NT2/D1 (cell line): ENCODE data around the gene FAM167B.
"Not testable (repeated sequence)": the region's sequence is repeated elsewhere in the genome, so short reads cannot be mapped to it uniquely, and the experiment has no call there.

Experiments
- DNase-seq: peaks from one replicate; pipeline ENCODE4 v3.0.0-alpha.2; 2011; ENCODE audit warnings: low read depth, low spot score
- H3K27me3 ChIP-seq: 2 replicates; pipeline ENCODE4 v1.6.0; 2011; ENCODE audit warnings: mild to moderate bottlenecking; ENCODE audit not compliant: insufficient read length, insufficient read depth
- H3K36me3 ChIP-seq: 2 replicates; pipeline ENCODE4 v1.6.1; 2011; ENCODE audit warnings: mild to moderate bottlenecking, low read length, mixed read lengths; ENCODE audit not compliant: insufficient read depth, insufficient read length
- H3K4me1 ChIP-seq: 2 replicates; pipeline ENCODE4 v1.5.1; 2011; ENCODE audit not compliant: insufficient read depth, insufficient read length
- H3K4me3 ChIP-seq: 2 replicates; pipeline ENCODE4 v1.5.1; 2011; ENCODE audit warnings: low read depth; ENCODE audit not compliant: insufficient read length
- H3K9ac ChIP-seq: 2 replicates; pipeline ENCODE4 v1.6.0; 2011; ENCODE audit warnings: low read depth; ENCODE audit not compliant: insufficient read length
- H3K9me3 ChIP-seq: 2 replicates; pipeline ENCODE4 v1.5.1; 2011; ENCODE audit warnings: mild to moderate bottlenecking, low read length; ENCODE audit not compliant: insufficient read depth
- SUZ12 ChIP-seq: IDR thresholded peaks from 2 replicates; pipeline ENCODE4 v1.6.1; 2011; ENCODE audit not compliant: insufficient read length, insufficient read depth; ENCODE audit errors: extremely low read depth
- YY1 ChIP-seq: IDR thresholded peaks from 2 replicates; pipeline ENCODE4 v1.6.1; 2011; ENCODE audit not compliant: insufficient read length, insufficient read depth
- ZNF274 ChIP-seq: IDR thresholded peaks from 2 replicates; pipeline ENCODE4 v1.6.1; 2011; ENCODE audit warnings: mild to moderate bottlenecking, low read depth, low read length

Gene FAM167B

GRCh38 chr1:32285658-32286057 lies 38.6 kb downstream of the FAM167B start:
- H3K9me3 ChIP-seq, result no peaks in the 10 kb centered on the region
- no peak for DNase-seq
- no peaks in the 10 kb centered on the region for H3K36me3 ChIP-seq
- no peak overlapping the region for H3K9ac ChIP-seq
- H3K4me3 ChIP-seq, result no peak overlapping the region
- no peaks in the 10 kb centered on the region for H3K27me3 ChIP-seq
- peaks cover 2% of the 10 kb centered on the region for H3K4me1 ChIP-seq
- TF ChIP-seq ZNF274 (no peak), YY1 (no peak), SUZ12 (no peak)

DNA sequence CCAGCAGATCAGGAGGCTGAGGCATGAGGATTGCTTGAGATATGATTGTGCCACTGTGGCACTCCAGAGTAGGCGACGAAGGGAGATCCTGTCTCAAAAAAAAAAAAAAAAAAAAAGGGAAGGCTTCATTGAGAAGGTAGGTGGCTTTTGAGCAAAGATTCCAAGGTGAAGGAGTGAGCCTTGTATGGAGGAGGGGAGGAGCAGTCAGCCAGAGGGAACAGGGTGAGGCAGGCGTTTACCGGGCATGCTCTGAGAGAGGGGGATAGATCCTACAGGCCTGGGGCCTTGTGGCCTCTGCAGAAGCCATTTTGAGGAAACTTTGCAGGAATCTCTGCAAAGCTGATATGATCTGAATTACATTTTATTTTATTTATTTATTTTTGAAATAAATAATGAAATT lies 39.7 kb downstream of the FAM167B start:
- Histone ChIP-seq H3K9me3 (no peaks in the 10 kb centered on the region), H3K9ac (peak overlapping the region; percentile 57), H3K36me3 (no peaks in the 10 kb centered on the region), H3K4me3 (no peak overlapping the region), H3K27me3 (no peaks in the 10 kb centered on the region), H3K4me1 (peaks cover 9% of the 10 kb centered on the region)
- peak; percentile 35 for DNase-seq
- TF ChIP-seq SUZ12, result no peak
- no peak for TF ChIP-seq ZNF274
- TF ChIP-seq YY1, result peak; percentile 31

GRCh38 chr1:32289256-32289655 lies 42.2 kb downstream of the FAM167B start:
- Histone ChIP-seq H3K9me3 (no peaks in the 10 kb centered on the region), H3K27me3 (no peaks in the 10 kb centered on the region), H3K4me1 (peaks cover 9% of the 10 kb centered on the region), H3K9ac (no peak overlapping the region), H3K4me3 (no peak overlapping the region), H3K36me3 (no peaks in the 10 kb centered on the region)
- no peak for DNase-seq
- TF ChIP-seq ZNF274 (no peak), SUZ12 (no peak), YY1 (no peak)

GRCh38 chr1:32291145-32291707 lies 44.2 kb downstream of the FAM167B start:
- Histone ChIP-seq H3K36me3 (peaks cover 14% of the 10 kb centered on the region), H3K9me3 (no peaks in the 10 kb centered on the region), H3K4me3 (peak overlapping the region; percentile 31), H3K27me3 (no peaks in the 10 kb centered on the region), H3K4me1 (peaks cover 11% of the 10 kb centered on the region), H3K9ac (peak overlapping the region; percentile 79)
- TF ChIP-seq SUZ12 (no peak), YY1 (no peak), ZNF274 (no peak)
- no peak for DNase-seq

- no peaks in the 10 kb centered on the region for H3K9me3 ChIP-seq
- no peak for TF ChIP-seq SUZ12
- TF ChIP-seq YY1, result peak; percentile 63
- peak within 1 kb of the TSS; percentile 100 for H3K4me3 ChIP-seq
- H3K9ac ChIP-seq, result peak within 1 kb of the TSS; percentile 98
- H3K4me1 ChIP-seq, result peaks cover 14% of the 10 kb centered on the region
- H3K27me3 ChIP-seq, result no peaks in the 10 kb centered on the region
- peaks cover 21% of the 10 kb centered on the region for H3K36me3 ChIP-seq
- peak; percentile 88 for DNase-seq
Observed at GRCh38 chr1:32291708-32292538, 44.9 kb downstream of the FAM167B start, which contains the start of gene HDAC1. HDAC1 (plus strand) TSS chr1:32292083; CDS start chr1:32292170, 87 bp downstream.

DNA sequence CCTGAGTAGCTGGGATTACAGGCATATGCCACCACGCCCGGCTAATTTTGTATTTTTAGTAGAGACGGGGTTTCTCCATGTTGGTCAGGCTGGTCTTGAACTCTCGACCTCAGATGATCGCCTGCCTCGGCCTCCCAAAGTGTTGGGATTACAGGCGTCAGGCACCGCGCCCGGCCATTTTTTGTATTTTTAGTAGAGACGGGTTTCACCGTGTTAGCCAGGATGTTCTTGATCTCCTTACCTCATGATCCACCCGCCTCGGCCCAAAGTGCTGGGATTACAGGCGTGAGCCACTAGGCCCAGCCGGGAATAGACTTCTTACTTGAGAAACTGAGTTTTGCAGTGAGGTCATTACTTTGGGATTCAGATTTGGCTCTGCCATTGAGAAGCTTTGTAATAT lies 51.2 kb downstream of the FAM167B start:
- H3K4me1 ChIP-seq, H3K9me3 ChIP-seq, DNase-seq, H3K4me3 ChIP-seq, H3K27me3 ChIP-seq, H3K9ac ChIP-seq: not testable (repeated sequence)
- H3K36me3 ChIP-seq, result peaks cover 65% of the 10 kb centered on the region
